ENCODE results near the gene ONECUT1. TPM values are rescaled to one million over a fixed set of nuclear protein-coding genes. Genes with fewer than 3 reads are reported as not detected.

The ONECUT1 gene
- total RNA-seq, 4 donors from 2014 or later = not detected

GRCh38 chr15:52728899-52729298 lies 61.2 kb downstream of the ONECUT1 start:
- TF ChIP-seq CTCF (IDR thresholded peaks at IDR 0.05; ENCODE audit: low read depth) = no peak

- TF ChIP-seq CTCF (IDR thresholded peaks at IDR 0.05; ENCODE audit: low read depth) = no peak
Measured at GRCh38 chr15:52727815-52728214, 62.3 kb downstream of the ONECUT1 start.

GRCh38 chr15:52726195-52726594 lies 63.9 kb downstream of the ONECUT1 start:
- TF ChIP-seq CTCF (IDR thresholded peaks at IDR 0.05; ENCODE audit: low read depth) = no peak

GRCh38 chr15:52718551-52718950 lies 71.6 kb downstream of the ONECUT1 start:
- no peak for TF ChIP-seq CTCF (IDR thresholded peaks at IDR 0.05; ENCODE audit: low read depth)

GRCh38 chr15:52717924-52718323 lies 72.2 kb downstream of the ONECUT1 start:
- TF ChIP-seq CTCF (IDR thresholded peaks at IDR 0.05; ENCODE audit: low read depth) = no peak

- no peak for TF ChIP-seq CTCF (IDR thresholded peaks at IDR 0.05; ENCODE audit: low read depth)
Measured at GRCh38 chr15:52717481-52717880, 72.7 kb downstream of the ONECUT1 start.

- no peak for TF ChIP-seq CTCF (IDR thresholded peaks at IDR 0.05; ENCODE audit: low read depth)
Measured at GRCh38 chr15:52716536-52716935, 73.6 kb downstream of the ONECUT1 start.
